Fibroblast of lung (primary cell): Measurements from ENCODE around the gene PRR7. TPM values are rescaled to one million over a fixed set of nuclear protein-coding genes. Genes with fewer than 3 reads are reported as not detected.

Experiments
- DNase-seq, 2 donors: peaks; one replicate each; pipeline versions ENCODE4 v3.0.0 to v3.0.0-alpha.2; 2010; ENCODE audit warnings: low read depth in 2 of 2
- H2AFZ ChIP-seq: 2 replicates; pipeline ENCODE4 v1.5.1; 2012; ENCODE audit warnings: low read length, control low read depth, inconsistent platforms
- H3K27ac ChIP-seq: 2 replicates; pipeline ENCODE4 v1.5.1; 2011; ENCODE audit warnings: low read length, control low read depth; ENCODE audit not compliant: insufficient read depth
- H3K27me3 ChIP-seq: 2 replicates; pipeline ENCODE4 v1.5.1; 2011; ENCODE audit warnings: mild to moderate bottlenecking, low read length; ENCODE audit not compliant: control insufficient read depth, insufficient read depth
- H3K36me3 ChIP-seq: 2 replicates; pipeline ENCODE4 v1.5.1; 2011; ENCODE audit warnings: low read length; ENCODE audit not compliant: control insufficient read depth, insufficient read depth
- H3K4me1 ChIP-seq: 2 replicates; pipeline ENCODE4 v1.5.1; 2011; ENCODE audit warnings: low read length; ENCODE audit not compliant: control insufficient read depth, insufficient read depth; ENCODE audit errors: extremely low read depth
- H3K4me2 ChIP-seq: 2 replicates; pipeline ENCODE4 v1.5.1; 2011; ENCODE audit warnings: low read length, control low read depth; ENCODE audit not compliant: insufficient read depth; ENCODE audit errors: extremely low read depth
- H3K4me3 ChIP-seq, 4 experiments: fragments of 200-600 bp in 1 of 4; sonication (generic) in 1 of 4; replicated peaks in 1 of 4; 2 replicates each; pipeline ENCODE4 v1.5.1; 2011 to 2016; ENCODE audit warnings: low read length in 4 of 4, low read depth in 3 of 4, mild to moderate bottlenecking in 3 of 4, control low read depth in 2 of 4, inconsistent platforms in 1 of 4, mixed read lengths in 1 of 4; ENCODE audit not compliant: insufficient read depth in 1 of 4; ENCODE audit errors: control extremely low read depth in 1 of 4
- H3K79me2 ChIP-seq: 2 replicates; pipeline ENCODE4 v1.5.1; 2012; ENCODE audit warnings: mild to moderate bottlenecking, low read length, inconsistent platforms; ENCODE audit not compliant: control insufficient read depth, insufficient read depth
- H3K9ac ChIP-seq: 2 replicates; pipeline ENCODE4 v1.5.1; 2011; ENCODE audit warnings: mild to moderate bottlenecking, low read length, control low read depth; ENCODE audit not compliant: insufficient read depth
- H3K9me3 ChIP-seq: 2 replicates; pipeline ENCODE4 v1.5.1; 2012; ENCODE audit warnings: low read depth, low read length; ENCODE audit not compliant: control insufficient read depth, insufficient read depth
- H4K20me1 ChIP-seq: 2 replicates; pipeline ENCODE4 v1.5.1; 2011; ENCODE audit warnings: low read length; ENCODE audit not compliant: control insufficient read depth, insufficient read depth; ENCODE audit errors: extremely low read depth
- EZH2 ChIP-seq: IDR thresholded peaks from 2 replicates; pipeline ENCODE4 v1.5.1; 2012; ENCODE audit warnings: low read length, control low read depth, mild to moderate bottlenecking; ENCODE audit errors: missing control alignments
- polyA plus RNA-seq, 2 donors: library from polyadenylated mRNA; depleted of rRNA in 1 of 2; stranded (reverse) in 1 of 2; unstranded in 1 of 2; fragments of >200 nt; gene quantifications; 2 replicates each; pipeline ENCODE4 v1.2.1, GENCODE V29; 2011 to 2012; ENCODE audit warnings: missing spikeins in 1 of 2
- total RNA-seq: library from RNA; depleted of rRNA; stranded (reverse); fragments of >200 nt; gene quantifications from 2 replicates; pipeline ENCODE4 v1.2.1, GENCODE V29; 2014
- TF ChIP-seq, protein P1 (sequence below), 2 donors: IDR thresholded peaks in 1 of 2; conservative IDR thresholded peaks in 1 of 2; 1 replicate in 1 of 2; 2 replicates in 1 of 2; pipeline ENCODE4 v1.5.1; 2011 to 2012; ENCODE audit warnings: low read length in 2 of 2, control low read depth in 1 of 2, inconsistent platforms in 1 of 2, low read depth in 1 of 2, mild to moderate bottlenecking in 1 of 2

PRR7 gene
- total and polyA plus RNA-seq, 2 donors (not counting 1 experiment from before 2014, with no cell fraction given): 1.6 to 2.3 TPM

DNA sequence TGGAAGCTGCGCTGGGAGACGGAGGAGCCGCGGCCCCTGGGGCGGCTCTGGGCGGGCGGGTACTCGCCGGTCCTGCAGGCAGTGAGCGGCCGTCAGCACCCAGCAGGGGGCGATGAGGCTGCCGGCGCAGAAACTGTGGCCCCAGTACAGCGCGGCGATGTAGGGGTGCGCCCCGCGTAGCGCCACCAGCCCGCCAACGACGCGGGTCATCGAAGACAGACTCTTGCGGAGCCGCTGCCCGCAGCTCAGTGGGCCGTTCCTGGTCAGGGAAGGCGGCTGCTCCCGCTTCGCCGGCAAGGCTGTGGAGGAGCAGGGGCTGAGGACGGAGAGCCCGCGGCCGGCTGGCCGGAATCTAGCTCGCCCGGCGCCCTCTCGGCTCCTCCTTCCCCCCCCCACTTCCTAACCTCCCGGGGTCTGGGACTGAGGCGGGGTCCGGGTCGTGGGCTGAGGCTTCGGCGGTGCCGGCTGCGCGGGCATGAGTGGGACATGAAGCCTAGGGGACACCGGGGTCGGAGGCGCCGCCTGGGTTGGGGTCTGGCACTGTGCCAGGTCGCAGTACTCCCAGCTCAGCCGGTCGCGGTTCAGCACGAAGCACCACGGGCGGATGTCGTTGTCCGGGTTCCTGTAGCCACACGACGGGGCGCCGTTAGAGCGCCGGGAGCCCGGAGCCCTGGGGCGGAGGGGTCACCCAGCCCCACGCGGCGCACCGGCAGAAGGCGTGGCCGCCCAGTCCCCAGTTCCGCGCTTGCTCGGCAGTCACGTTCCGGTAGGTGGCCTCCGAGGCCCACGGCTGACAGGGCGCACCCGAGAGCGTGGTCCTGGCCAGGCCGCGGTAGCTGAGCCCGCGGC lies 42.6 kb upstream of the PRR7 start:
- TF ChIP-seq, protein P1, sequence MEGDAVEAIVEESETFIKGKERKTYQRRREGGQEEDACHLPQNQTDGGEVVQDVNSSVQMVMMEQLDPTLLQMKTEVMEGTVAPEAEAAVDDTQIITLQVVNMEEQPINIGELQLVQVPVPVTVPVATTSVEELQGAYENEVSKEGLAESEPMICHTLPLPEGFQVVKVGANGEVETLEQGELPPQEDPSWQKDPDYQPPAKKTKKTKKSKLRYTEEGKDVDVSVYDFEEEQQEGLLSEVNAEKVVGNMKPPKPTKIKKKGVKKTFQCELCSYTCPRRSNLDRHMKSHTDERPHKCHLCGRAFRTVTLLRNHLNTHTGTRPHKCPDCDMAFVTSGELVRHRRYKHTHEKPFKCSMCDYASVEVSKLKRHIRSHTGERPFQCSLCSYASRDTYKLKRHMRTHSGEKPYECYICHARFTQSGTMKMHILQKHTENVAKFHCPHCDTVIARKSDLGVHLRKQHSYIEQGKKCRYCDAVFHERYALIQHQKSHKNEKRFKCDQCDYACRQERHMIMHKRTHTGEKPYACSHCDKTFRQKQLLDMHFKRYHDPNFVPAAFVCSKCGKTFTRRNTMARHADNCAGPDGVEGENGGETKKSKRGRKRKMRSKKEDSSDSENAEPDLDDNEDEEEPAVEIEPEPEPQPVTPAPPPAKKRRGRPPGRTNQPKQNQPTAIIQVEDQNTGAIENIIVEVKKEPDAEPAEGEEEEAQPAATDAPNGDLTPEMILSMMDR (conservative IDR thresholded peaks at IDR 0.05 in 1 of 2, IDR thresholded peaks at IDR 0.05 in 1 of 2; ENCODE audit: low read depth in 1 of 2, low read length in 2 of 2): peak; percentile 58 to 62
- TF ChIP-seq EZH2: no peak
- peaks cover 45% of the 10 kb centered on the region for H3K27me3 ChIP-seq

DNA sequence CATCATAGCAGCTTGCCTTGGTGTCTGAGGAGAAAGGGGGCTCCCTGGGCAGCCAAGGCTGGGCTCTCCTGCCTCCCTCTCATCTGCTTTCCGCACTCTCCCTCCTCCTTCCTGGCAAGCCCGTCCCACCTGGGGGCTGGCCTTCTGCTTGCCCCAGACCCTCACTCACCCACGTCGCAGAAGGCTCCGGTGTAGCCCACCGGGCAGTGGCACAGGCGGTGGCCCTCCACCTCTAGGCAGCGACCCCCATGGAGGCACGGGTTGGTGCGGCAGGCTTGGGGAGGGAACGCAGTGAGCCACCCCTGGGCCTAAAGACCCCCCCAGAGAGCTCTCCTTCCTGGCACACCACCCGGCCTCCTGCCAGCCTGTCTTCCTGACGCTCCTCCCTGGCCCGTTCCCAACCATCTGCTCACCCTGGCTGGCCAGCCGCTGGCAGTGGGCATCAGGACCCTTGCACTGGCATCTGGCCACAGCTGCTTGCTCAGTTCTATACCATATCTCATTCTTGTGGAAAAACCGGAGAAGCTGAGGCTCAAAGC lies 41.9 kb upstream of the PRR7 start:
- no peak overlapping the region for H3K27ac ChIP-seq
- peak overlapping the region in 3 of 4 experiments; percentile 16 to 62 (median 47) for H3K4me3 ChIP-seq
- H3K4me2 ChIP-seq: peak overlapping the region; percentile 53
- H3K4me1 ChIP-seq: peaks cover 3% of the 10 kb centered on the region
- no peak for TF ChIP-seq EZH2
- TF ChIP-seq, protein P1 (conservative IDR thresholded peaks at IDR 0.05 in 1 of 2, IDR thresholded peaks at IDR 0.05 in 1 of 2; ENCODE audit: low read depth in 1 of 2, low read length in 2 of 2): no peak
- H2AFZ ChIP-seq: peak overlapping the region; percentile 69
- H3K27me3 ChIP-seq: peaks cover 45% of the 10 kb centered on the region
- H3K9me3 ChIP-seq: no peaks in the 10 kb centered on the region
- no peak for DNase-seq
- no peaks in the 10 kb centered on the region for H3K36me3 ChIP-seq
- H3K79me2 ChIP-seq: no peaks in the 10 kb centered on the region
- H3K9ac ChIP-seq: no peak overlapping the region
- no peaks in the 10 kb centered on the region for H4K20me1 ChIP-seq

More for the DNA sequence above, 42.6 kb upstream of the PRR7 start:
- H3K9me3 ChIP-seq: no peaks in the 10 kb centered on the region
- H3K4me2 ChIP-seq: peak overlapping the region; percentile 82
- no peaks in the 10 kb centered on the region for H3K36me3 ChIP-seq
- peak overlapping the region; percentile 40 for H3K9ac ChIP-seq
- H3K4me3 ChIP-seq: peak overlapping the region; percentile 47 to 62 (median 54)
- peak; percentile 60 to 81 for DNase-seq
- H3K79me2 ChIP-seq: no peaks in the 10 kb centered on the region
- peak overlapping the region; percentile 74 for H2AFZ ChIP-seq
- H3K4me1 ChIP-seq: peaks cover 3% of the 10 kb centered on the region
- H3K27ac ChIP-seq: no peak overlapping the region
- no peaks in the 10 kb centered on the region for H4K20me1 ChIP-seq

DNA sequence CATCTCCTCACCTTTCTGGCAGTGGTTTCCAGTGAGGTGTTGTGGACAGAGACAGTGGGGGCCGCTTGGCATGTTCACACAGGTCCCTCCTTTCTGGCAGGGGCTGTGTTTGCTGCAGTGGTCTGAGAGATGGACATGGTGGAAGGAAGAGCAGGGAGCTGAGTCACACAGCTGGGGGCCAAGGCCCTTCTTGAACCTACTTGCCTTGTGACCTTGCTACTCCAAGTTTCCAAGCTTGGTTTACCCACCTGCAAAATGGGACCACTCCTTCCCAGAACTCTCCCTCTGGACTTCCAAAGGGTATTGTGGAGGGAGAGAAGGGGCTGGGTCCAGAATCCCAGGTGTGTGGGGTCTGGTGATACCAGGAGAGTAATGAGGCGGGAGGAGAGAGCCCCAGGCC lies 41.3 kb upstream of the PRR7 start:
- H2AFZ ChIP-seq: no peak overlapping the region
- DNase-seq: no peak
- H3K4me2 ChIP-seq: no peak overlapping the region
- H4K20me1 ChIP-seq: no peaks in the 10 kb centered on the region
- no peak for TF ChIP-seq EZH2
- TF ChIP-seq, protein P1 (conservative IDR thresholded peaks at IDR 0.05 in 1 of 2, IDR thresholded peaks at IDR 0.05 in 1 of 2; ENCODE audit: low read depth in 1 of 2, low read length in 2 of 2): no peak
- no peaks in the 10 kb centered on the region for H3K9me3 ChIP-seq
- H3K27ac ChIP-seq: no peak overlapping the region
- H3K9ac ChIP-seq: no peak overlapping the region
- H3K36me3 ChIP-seq: no peaks in the 10 kb centered on the region
- H3K4me1 ChIP-seq: peaks cover 3% of the 10 kb centered on the region
- no peak overlapping the region for H3K4me3 ChIP-seq
- H3K79me2 ChIP-seq: no peaks in the 10 kb centered on the region
- peaks cover 39% of the 10 kb centered on the region for H3K27me3 ChIP-seq
